ENCODE measurements around the gene PDGFD. TPM values are rescaled to one million over a fixed set of nuclear protein-coding genes. Genes with fewer than 3 reads are reported as not detected.

Gene PDGFD
- total and polyA plus RNA-seq, 2 donors (not counting 1 experiment from before 2014, with no cell fraction given) = 0.07 to 0.71 TPM

DNA sequence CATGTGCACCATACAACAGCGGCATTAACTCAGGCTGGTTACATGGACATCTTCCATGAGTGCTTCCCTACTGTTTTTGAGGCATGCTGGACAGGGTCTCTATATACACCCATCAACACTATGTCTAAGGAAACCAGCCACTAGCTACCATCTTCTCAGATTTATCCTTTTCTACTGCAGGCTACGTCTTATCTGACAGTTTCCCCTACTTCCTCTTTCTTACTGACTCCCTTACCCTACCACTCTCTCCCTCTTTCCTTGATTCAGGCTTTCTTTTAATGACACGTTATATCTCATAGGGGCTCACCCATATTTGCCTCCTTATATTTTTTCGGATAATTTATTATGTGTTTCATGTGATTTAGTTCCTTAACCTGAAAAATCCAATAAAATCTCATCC is 85.7 kb downstream of the PDGFD start:
- TF ChIP-seq, protein P1, sequence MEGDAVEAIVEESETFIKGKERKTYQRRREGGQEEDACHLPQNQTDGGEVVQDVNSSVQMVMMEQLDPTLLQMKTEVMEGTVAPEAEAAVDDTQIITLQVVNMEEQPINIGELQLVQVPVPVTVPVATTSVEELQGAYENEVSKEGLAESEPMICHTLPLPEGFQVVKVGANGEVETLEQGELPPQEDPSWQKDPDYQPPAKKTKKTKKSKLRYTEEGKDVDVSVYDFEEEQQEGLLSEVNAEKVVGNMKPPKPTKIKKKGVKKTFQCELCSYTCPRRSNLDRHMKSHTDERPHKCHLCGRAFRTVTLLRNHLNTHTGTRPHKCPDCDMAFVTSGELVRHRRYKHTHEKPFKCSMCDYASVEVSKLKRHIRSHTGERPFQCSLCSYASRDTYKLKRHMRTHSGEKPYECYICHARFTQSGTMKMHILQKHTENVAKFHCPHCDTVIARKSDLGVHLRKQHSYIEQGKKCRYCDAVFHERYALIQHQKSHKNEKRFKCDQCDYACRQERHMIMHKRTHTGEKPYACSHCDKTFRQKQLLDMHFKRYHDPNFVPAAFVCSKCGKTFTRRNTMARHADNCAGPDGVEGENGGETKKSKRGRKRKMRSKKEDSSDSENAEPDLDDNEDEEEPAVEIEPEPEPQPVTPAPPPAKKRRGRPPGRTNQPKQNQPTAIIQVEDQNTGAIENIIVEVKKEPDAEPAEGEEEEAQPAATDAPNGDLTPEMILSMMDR (IDR thresholded peaks at IDR 0.05) = no peak
- TF ChIP-seq EZH2 (IDR thresholded peaks at IDR 0.05; ENCODE audit: borderline replicate concordance, insufficient read depth, low read depth, low read length, poor library complexity, severe bottlenecking) = no peak
- DNase-seq (no peak), ATAC-seq (ENCODE audit: low read depth) (no peak)
- Histone ChIP-seq H3K4me2 (replicated peaks; ENCODE audit: low read depth, low read length, poor library complexity, severe bottlenecking) (no peak overlapping the region), H3K4me1 (ENCODE audit: control insufficient read depth in 2 of 2, insufficient read depth in 2 of 2, low read length in 2 of 2) (peaks cover 4 to 8% of the 10 kb centered on the region in 2 donors), H3K36me3 (replicated peaks in 1 of 2; ENCODE audit: control extremely low read depth in 1 of 2, control insufficient read depth in 1 of 2, extremely low read depth in 1 of 2, insufficient read depth in 2 of 2, low read length in 1 of 2) (no peaks in the 10 kb centered on the region), H3K27ac (ENCODE audit: low read length in 2 of 2) (no peak overlapping the region), H3K4me3 (ENCODE audit: control extremely low read depth in 1 of 5, extremely low read depth in 1 of 5, insufficient read depth in 1 of 5, low read depth in 2 of 5, low read length in 4 of 5) (no peak overlapping the region), H3K9me3 (ENCODE audit: control extremely low read depth in 1 of 3, control insufficient read depth in 2 of 3, insufficient read depth in 1 of 3, low read length in 2 of 3) (no peaks in the 10 kb centered on the region), H2AFZ (ENCODE audit: insufficient read depth, low read depth, low read length, poor library complexity, severe bottlenecking) (no peak overlapping the region), H3K9ac (ENCODE audit: low read length) (no peak overlapping the region), H3K27me3 (replicated peaks in 1 of 4; ENCODE audit: control extremely low read depth in 1 of 4, control insufficient read depth in 3 of 4, insufficient read depth in 4 of 4, low read length in 3 of 4) (no peaks in the 10 kb centered on the region), H4K20me1 (ENCODE audit: control insufficient read depth, insufficient read depth, low read length, poor library complexity, severe bottlenecking) (no peaks in the 10 kb centered on the region), H3K79me2 (ENCODE audit: control insufficient read depth, insufficient read depth, low read length) (no peaks in the 10 kb centered on the region)
- Mint-ChIP-seq H3K9me3 (ENCODE audit: insufficient read depth) (no peaks in the 10 kb centered on the region), H3K4me1 (peaks cover 21% of the 10 kb centered on the region), H3K27me3 (no peaks in the 10 kb centered on the region), H3K27ac (no peak overlapping the region), H3K4me3 (no peak overlapping the region)
- POLR2A ChIA-PET = no interaction called here
- CTCF ChIA-PET = no interaction called here
- 38% methylated on average over 2 of the region's 4 CpGs for WGBS (ENCODE audit: insufficient coverage)
- intact Hi-C loops (cut with micrococcal nuclease) = no loop called here

DNA sequence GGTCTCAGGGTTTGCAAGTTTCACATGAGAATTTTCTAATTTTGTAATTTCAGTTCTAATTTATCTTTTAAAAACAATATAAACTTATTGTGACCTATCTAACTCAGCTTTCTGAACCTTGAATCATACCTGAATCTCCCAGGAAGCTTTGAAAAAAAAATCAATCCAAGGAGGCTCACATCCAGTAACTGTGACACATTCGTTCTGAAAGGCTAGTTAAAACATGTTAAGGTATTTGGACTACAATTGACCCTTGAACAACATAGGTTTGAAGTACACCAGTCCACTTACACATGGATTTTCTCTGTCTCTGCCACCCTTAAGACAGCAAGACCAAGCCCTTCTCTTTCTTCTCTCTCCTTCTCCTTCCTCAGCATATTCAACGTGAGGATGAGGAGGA is 87.5 kb downstream of the PDGFD start:
- no peaks in the 10 kb centered on the region for H4K20me1 ChIP-seq (ENCODE audit: control insufficient read depth, insufficient read depth, low read length, poor library complexity, severe bottlenecking)
- no peak overlapping the region for H3K27ac Mint-ChIP-seq
- ChIA-PET CTCF (no interaction called here), POLR2A (no interaction called here)
- WGBS (ENCODE audit: insufficient coverage) = no CpG with 5 or more reads among the region's 2 CpGs
- no peak for TF ChIP-seq EZH2 (IDR thresholded peaks at IDR 0.05; ENCODE audit: borderline replicate concordance, insufficient read depth, low read depth, low read length, poor library complexity, severe bottlenecking)
- TF ChIP-seq, protein P1 (IDR thresholded peaks at IDR 0.05) = no peak
- H3K9me3 Mint-ChIP-seq (ENCODE audit: insufficient read depth) = no peaks in the 10 kb centered on the region
- H3K9me3 ChIP-seq (ENCODE audit: control extremely low read depth in 1 of 3, control insufficient read depth in 2 of 3, insufficient read depth in 1 of 3, low read length in 2 of 3) = no peaks in the 10 kb centered on the region
- no peak overlapping the region for H3K9ac ChIP-seq (ENCODE audit: low read length)
- no peak for DNase-seq
- intact Hi-C loops (cut with micrococcal nuclease) = no loop called here
- H3K27ac ChIP-seq (ENCODE audit: low read length in 2 of 2) = no peak overlapping the region
- no peaks in the 10 kb centered on the region for H3K27me3 Mint-ChIP-seq
- H3K27me3 ChIP-seq (replicated peaks in 1 of 4; ENCODE audit: control extremely low read depth in 1 of 4, control insufficient read depth in 3 of 4, insufficient read depth in 4 of 4, low read length in 3 of 4) = no peaks in the 10 kb centered on the region
- no peak overlapping the region for H2AFZ ChIP-seq (ENCODE audit: insufficient read depth, low read depth, low read length, poor library complexity, severe bottlenecking)
- H3K4me3 Mint-ChIP-seq = no peak overlapping the region
- no peaks in the 10 kb centered on the region for H3K79me2 ChIP-seq (ENCODE audit: control insufficient read depth, insufficient read depth, low read length)
- H3K4me3 ChIP-seq (ENCODE audit: control extremely low read depth in 1 of 5, extremely low read depth in 1 of 5, insufficient read depth in 1 of 5, low read depth in 2 of 5, low read length in 4 of 5) = no peak overlapping the region
- H3K4me1 Mint-ChIP-seq = peaks cover 21% of the 10 kb centered on the region
- no peaks in the 10 kb centered on the region for H3K36me3 ChIP-seq (replicated peaks in 1 of 2; ENCODE audit: control extremely low read depth in 1 of 2, control insufficient read depth in 1 of 2, extremely low read depth in 1 of 2, insufficient read depth in 2 of 2, low read length in 1 of 2)
- peaks cover 4 to 8% of the 10 kb centered on the region in 2 donors for H3K4me1 ChIP-seq (ENCODE audit: control insufficient read depth in 2 of 2, insufficient read depth in 2 of 2, low read length in 2 of 2)
- no peak overlapping the region for H3K4me2 ChIP-seq (replicated peaks; ENCODE audit: low read depth, low read length, poor library complexity, severe bottlenecking)
- ATAC-seq (ENCODE audit: low read depth) = no peak

Measured in B cell (primary cell).